Measurements from ENCODE around the gene TAP1.

The TAP1 gene

DNA sequence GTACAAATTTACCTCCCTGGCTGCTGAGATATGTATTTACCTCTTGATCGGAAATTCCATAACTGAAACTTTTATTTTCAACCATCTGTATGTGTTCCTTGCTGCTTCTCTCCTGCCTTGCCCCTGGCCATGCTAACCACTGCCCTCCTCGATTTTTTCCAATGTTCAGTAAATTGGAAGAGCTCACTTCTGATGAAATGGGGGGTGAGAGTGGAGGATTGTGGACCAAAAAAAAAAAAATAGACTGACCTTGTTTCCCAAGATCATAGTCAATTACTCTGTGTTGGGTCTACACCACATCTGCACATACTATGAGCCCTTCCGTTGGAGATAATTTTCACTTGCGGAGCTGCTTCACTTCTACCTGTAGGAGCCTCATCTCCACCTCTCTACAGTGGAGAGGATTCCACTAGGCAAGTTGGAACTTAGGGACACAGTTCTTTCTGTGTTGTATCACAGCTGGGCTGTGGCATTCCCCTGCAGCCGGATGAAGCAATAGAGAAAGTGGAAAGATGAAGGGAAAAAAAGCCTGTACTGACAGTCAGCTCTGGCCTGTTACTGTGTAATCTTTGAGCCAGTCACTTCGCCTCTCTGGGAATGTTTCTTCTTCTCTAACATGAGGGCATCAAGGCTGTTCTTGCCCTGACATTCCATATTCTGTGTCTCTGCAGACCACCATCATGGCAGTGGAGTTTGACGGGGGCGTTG, 2.1 kb upstream of the TAP1 start:
- Histone ChIP-seq H3K4me2 (ENCODE audit: low read length) (peak overlapping the region; percentile 98), H3K4me1 (ENCODE audit: insufficient read depth, low read length, severe bottlenecking) (peaks cover 37% of the 10 kb centered on the region), H3F3A (ENCODE audit: insufficient read depth, low read length) (no peaks in the 10 kb centered on the region), H3K4me3 (ENCODE audit: low read depth, low read length, poor library complexity, severe bottlenecking) (peak overlapping the region; percentile 77), H3K36me3 (ENCODE audit: insufficient read depth, low read length) (peaks cover 46% of the 10 kb centered on the region), H3K79me2 (ENCODE audit: insufficient read depth, low read length) (no peaks in the 10 kb centered on the region), H2AFZ (ENCODE audit: low read length) (no peak overlapping the region), H4K20me1 (ENCODE audit: insufficient read depth, low read length) (no peaks in the 10 kb centered on the region), H3K9me2 (ENCODE audit: low read depth, low read length) (no peaks in the 10 kb centered on the region), H3K9me3 (ENCODE audit: low read length) (no peaks in the 10 kb centered on the region), H3K9ac (ENCODE audit: low read length) (peak overlapping the region; percentile 84), H3K27ac (ENCODE audit: low read depth, low read length, poor library complexity, severe bottlenecking) (peak overlapping the region; percentile 76), H3K27me3 (ENCODE audit: insufficient read depth, low read length) (no peaks in the 10 kb centered on the region)
- TF ChIP-seq EZH2 (IDR thresholded peaks at IDR 0.05; ENCODE audit: borderline replicate concordance, low read length) (no peak), CTCF (IDR thresholded peaks at IDR 0.05; ENCODE audit: low read length) (no peak)

DNA sequence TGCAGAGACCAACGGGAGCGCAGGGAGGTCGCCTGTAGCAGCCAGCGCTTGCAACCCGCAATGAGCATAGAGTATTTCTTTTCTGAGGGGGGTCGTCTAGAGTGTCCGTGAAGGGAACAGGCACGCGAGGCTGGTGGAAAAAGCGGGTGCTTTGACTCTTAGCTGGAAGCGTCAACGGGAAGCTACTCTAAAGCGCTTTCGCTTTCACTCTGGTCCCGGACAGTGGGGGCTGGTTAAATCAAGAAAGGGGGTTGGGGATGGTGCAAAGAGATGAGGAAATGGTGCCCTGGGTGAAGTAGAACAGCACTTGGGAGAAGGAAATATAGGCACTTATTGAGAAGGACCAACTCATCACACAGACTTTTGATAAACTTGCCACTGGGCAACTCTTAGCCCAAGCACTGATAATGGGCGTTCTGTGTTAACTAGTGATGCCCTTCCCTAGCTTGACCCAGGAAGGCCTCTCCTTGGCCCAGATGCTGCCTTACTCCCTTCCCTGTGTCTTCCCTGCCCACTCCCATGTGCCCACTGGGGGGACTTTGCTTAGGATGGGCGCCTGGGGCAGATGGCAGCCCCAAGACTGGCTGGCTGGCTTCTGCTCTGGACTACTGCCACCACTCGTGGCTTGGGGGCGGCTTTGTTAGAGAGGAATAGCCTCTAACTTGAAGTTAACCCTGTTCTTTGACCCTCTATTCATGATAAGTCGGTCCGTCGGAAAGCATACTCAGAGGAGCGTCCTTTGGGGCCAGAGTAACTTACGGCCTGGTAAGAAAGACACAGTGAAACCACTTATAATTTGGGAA, 1.1 kb upstream of the TAP1 start:
- TF ChIP-seq EZH2 (IDR thresholded peaks at IDR 0.05; ENCODE audit: borderline replicate concordance, low read length) = no peak
- TF ChIP-seq CTCF (IDR thresholded peaks at IDR 0.05; ENCODE audit: low read length) = no peak
- Histone ChIP-seq H2AFZ (ENCODE audit: low read length) (no peak overlapping the region), H3K4me3 (ENCODE audit: low read depth, low read length, poor library complexity, severe bottlenecking) (peak overlapping the region; percentile 77), H3K27me3 (ENCODE audit: insufficient read depth, low read length) (no peaks in the 10 kb centered on the region), H3K9me2 (ENCODE audit: low read depth, low read length) (no peaks in the 10 kb centered on the region), H3K9ac (ENCODE audit: low read length) (peak overlapping the region; percentile 84), H3K79me2 (ENCODE audit: insufficient read depth, low read length) (no peaks in the 10 kb centered on the region), H3K9me3 (ENCODE audit: low read length) (no peaks in the 10 kb centered on the region), H3K4me1 (ENCODE audit: insufficient read depth, low read length, severe bottlenecking) (peaks cover 33% of the 10 kb centered on the region), H3K4me2 (ENCODE audit: low read length) (peak overlapping the region; percentile 98), H3K27ac (ENCODE audit: low read depth, low read length, poor library complexity, severe bottlenecking) (peak overlapping the region; percentile 76), H4K20me1 (ENCODE audit: insufficient read depth, low read length) (no peaks in the 10 kb centered on the region), H3F3A (ENCODE audit: insufficient read depth, low read length) (no peaks in the 10 kb centered on the region), H3K36me3 (ENCODE audit: insufficient read depth, low read length) (peaks cover 45% of the 10 kb centered on the region)

GRCh38 chr6:32852844-32853540, 512 bp downstream of the TAP1 start:
- no peak for TF ChIP-seq CTCF (IDR thresholded peaks at IDR 0.05; ENCODE audit: low read length)
- no peak for TF ChIP-seq EZH2 (IDR thresholded peaks at IDR 0.05; ENCODE audit: borderline replicate concordance, low read length)
- peak overlapping the region; percentile 84 for H3K9ac ChIP-seq (ENCODE audit: low read length)
- peaks cover 42% of the 10 kb centered on the region for H3K36me3 ChIP-seq (ENCODE audit: insufficient read depth, low read length)
- H3K9me3 ChIP-seq (ENCODE audit: low read length) = no peaks in the 10 kb centered on the region
- no peaks in the 10 kb centered on the region for H3K9me2 ChIP-seq (ENCODE audit: low read depth, low read length)
- peaks cover 33% of the 10 kb centered on the region for H3K4me1 ChIP-seq (ENCODE audit: insufficient read depth, low read length, severe bottlenecking)
- no peak overlapping the region for H2AFZ ChIP-seq (ENCODE audit: low read length)
- H4K20me1 ChIP-seq (ENCODE audit: insufficient read depth, low read length) = no peaks in the 10 kb centered on the region
- H3K4me2 ChIP-seq (ENCODE audit: low read length) = peak overlapping the region; percentile 98
- peak overlapping the region; percentile 55 for H3K27ac ChIP-seq (ENCODE audit: low read depth, low read length, poor library complexity, severe bottlenecking)
- no peaks in the 10 kb centered on the region for H3K79me2 ChIP-seq (ENCODE audit: insufficient read depth, low read length)
- H3K4me3 ChIP-seq (ENCODE audit: low read depth, low read length, poor library complexity, severe bottlenecking) = peak overlapping the region; percentile 77
- no peaks in the 10 kb centered on the region for H3K27me3 ChIP-seq (ENCODE audit: insufficient read depth, low read length)
- H3F3A ChIP-seq (ENCODE audit: insufficient read depth, low read length) = no peaks in the 10 kb centered on the region

Data from OCI-LY1 (cell line).